Activated CD8-positive, alpha-beta T cell treated with anti-CD3 and anti-CD28 coated beads for 36 hours (primary cell): ENCODE results near the gene FOXN3. TPM values are rescaled to one million over a fixed set of nuclear protein-coding genes. Genes with fewer than 3 reads are reported as not detected.

Source experiments
- ATAC-seq: fragments of 200-7000 bp; cut with Tn5 transposase; one replicate; pipeline ENCODE4 v1.10.0; 2021; ENCODE audit warnings: mild to moderate bottlenecking, moderate library complexity
- CTCF ChIA-PET: fragments of 350-600 bp; sonication (Branson Sonifier 250); formaldehyde crosslinking; loops from one replicate; lab custom pipeline; 2021; ENCODE audit warnings: antibody characterized with exemption; lab: Charles Lee
- POLR2A ChIA-PET: fragments of 350-600 bp; sonication (Branson Sonifier 250); formaldehyde crosslinking; loops from one replicate; lab custom pipeline; 2021; ENCODE audit warnings: antibody characterized with exemption; lab: Charles Lee
- DNase-seq: peaks from one replicate; pipeline ENCODE4 v3.0.0-alpha.2; 2020
- H3K27ac Mint-ChIP-seq: one replicate; pipeline ENCODE4 v1.8.0; 2021; ENCODE audit warnings: mild to moderate bottlenecking, mixed read lengths
- H3K27me3 Mint-ChIP-seq: one replicate; pipeline ENCODE4 v1.8.0; 2021; ENCODE audit warnings: mixed read lengths
- H3K36me3 Mint-ChIP-seq: one replicate; pipeline ENCODE4 v1.8.0; 2021; ENCODE audit warnings: low read depth, mixed read lengths
- H3K4me1 Mint-ChIP-seq: one replicate; pipeline ENCODE4 v1.8.0; 2021; ENCODE audit warnings: low read depth, mixed read lengths
- H3K4me3 Mint-ChIP-seq: one replicate; pipeline ENCODE4 v1.8.0; 2021; ENCODE audit warnings: mild to moderate bottlenecking, moderate library complexity, mixed read lengths
- H3K9me3 Mint-ChIP-seq: one replicate; pipeline ENCODE4 v1.8.0; 2021; ENCODE audit warnings: mixed read lengths
- intact Hi-C: fragments of 100-400 bp; cut with micrococcal nuclease; formaldehyde crosslinking; loops from one replicate; pipeline ENCODE4 v1.10.0; 2022
- total RNA-seq, 2 experiments: library from RNA; stranded (reverse); gene quantifications; one replicate each; pipeline ENCODE4 v1.2.3, GENCODE V29; 2021
- TF ChIP-seq, protein P1 (sequence below): fragments of 200-600 bp; IDR thresholded peaks from one replicate; pipeline ENCODE4 v1.8.0; 2022; ENCODE audit warnings: antibody characterized with exemption, mild to moderate bottlenecking

The FOXN3 gene
- total RNA-seq, 2 experiments from 2014 or later = 83.4 to 85.0 TPM

GRCh38 chr14:89348722-89349121 is 68.3 kb downstream of the FOXN3 start:
- H3K36me3 Mint-ChIP-seq = peaks cover 63% of the 10 kb centered on the region
- CTCF ChIA-PET = interaction anchor here (0.9 kb wide), 2 partner anchors 10 to 13 kb away, joined by 3 read pairs; no protein-coding TSS in a partner anchor
- POLR2A ChIA-PET = no interaction called here

DNA sequence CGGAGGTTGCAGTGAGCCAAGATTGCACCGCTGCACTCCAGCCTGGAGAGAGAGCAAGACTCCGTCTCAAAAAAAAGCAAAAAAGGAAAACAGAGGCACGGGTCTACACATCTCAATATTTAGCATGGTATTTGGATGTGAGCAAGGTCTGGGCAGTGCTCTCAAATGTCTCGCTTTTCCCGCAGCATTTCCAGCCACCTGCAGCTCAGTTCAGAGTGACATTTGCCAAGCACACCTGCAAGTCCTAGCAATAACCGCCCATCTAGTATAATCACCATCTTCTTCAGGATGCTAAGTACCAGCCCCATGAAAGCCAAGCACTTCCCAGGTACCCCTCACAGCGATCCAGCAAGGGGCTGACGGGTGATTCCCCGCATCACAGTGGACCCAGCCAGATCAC is 69.1 kb downstream of the FOXN3 start:
- H3K4me1 Mint-ChIP-seq = peaks cover 56% of the 10 kb centered on the region
- H3K36me3 Mint-ChIP-seq = peaks cover 66% of the 10 kb centered on the region
- TF ChIP-seq, protein P1, sequence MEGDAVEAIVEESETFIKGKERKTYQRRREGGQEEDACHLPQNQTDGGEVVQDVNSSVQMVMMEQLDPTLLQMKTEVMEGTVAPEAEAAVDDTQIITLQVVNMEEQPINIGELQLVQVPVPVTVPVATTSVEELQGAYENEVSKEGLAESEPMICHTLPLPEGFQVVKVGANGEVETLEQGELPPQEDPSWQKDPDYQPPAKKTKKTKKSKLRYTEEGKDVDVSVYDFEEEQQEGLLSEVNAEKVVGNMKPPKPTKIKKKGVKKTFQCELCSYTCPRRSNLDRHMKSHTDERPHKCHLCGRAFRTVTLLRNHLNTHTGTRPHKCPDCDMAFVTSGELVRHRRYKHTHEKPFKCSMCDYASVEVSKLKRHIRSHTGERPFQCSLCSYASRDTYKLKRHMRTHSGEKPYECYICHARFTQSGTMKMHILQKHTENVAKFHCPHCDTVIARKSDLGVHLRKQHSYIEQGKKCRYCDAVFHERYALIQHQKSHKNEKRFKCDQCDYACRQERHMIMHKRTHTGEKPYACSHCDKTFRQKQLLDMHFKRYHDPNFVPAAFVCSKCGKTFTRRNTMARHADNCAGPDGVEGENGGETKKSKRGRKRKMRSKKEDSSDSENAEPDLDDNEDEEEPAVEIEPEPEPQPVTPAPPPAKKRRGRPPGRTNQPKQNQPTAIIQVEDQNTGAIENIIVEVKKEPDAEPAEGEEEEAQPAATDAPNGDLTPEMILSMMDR = no peak
- H3K4me3 Mint-ChIP-seq = no peak overlapping the region
- CTCF ChIA-PET = no interaction called here
- intact Hi-C loops = no loop called here
- H3K9me3 Mint-ChIP-seq = no peaks in the 10 kb centered on the region
- DNase-seq (no peak), ATAC-seq (no peak)
- no peak overlapping the region for H3K27ac Mint-ChIP-seq
- POLR2A ChIA-PET = no interaction called here
- no peaks in the 10 kb centered on the region for H3K27me3 Mint-ChIP-seq

More at GRCh38 chr14:89348722-89349121, 68.3 kb downstream of the FOXN3 start:
- TF ChIP-seq, protein P1 = no peak
- no peaks in the 10 kb centered on the region for H3K9me3 Mint-ChIP-seq
- no peak overlapping the region for H3K4me3 Mint-ChIP-seq
- peaks cover 61% of the 10 kb centered on the region for H3K4me1 Mint-ChIP-seq
- ATAC-seq (no peak), DNase-seq (no peak)
- intact Hi-C loops = no loop called here
- H3K27ac Mint-ChIP-seq = no peak overlapping the region
- H3K27me3 Mint-ChIP-seq = no peaks in the 10 kb centered on the region

GRCh38 chr14:89344920-89345254 is 72.1 kb downstream of the FOXN3 start:
- Mint-ChIP-seq H3K27ac (no peak overlapping the region), H3K27me3 (no peaks in the 10 kb centered on the region), H3K4me1 (peaks cover 49% of the 10 kb centered on the region), H3K36me3 (peaks cover 56% of the 10 kb centered on the region), H3K9me3 (no peaks in the 10 kb centered on the region), H3K4me3 (no peak overlapping the region)
- ChIA-PET CTCF (no interaction called here), POLR2A (no interaction called here)
- TF ChIP-seq, protein P1 = no peak
- intact Hi-C loops = no loop called here
- no peak for ATAC-seq
- no peak for DNase-seq

- Mint-ChIP-seq H3K36me3 (peaks cover 45% of the 10 kb centered on the region), H3K27ac (no peak overlapping the region), H3K9me3 (no peaks in the 10 kb centered on the region), H3K4me3 (no peak overlapping the region), H3K4me1 (peaks cover 50% of the 10 kb centered on the region), H3K27me3 (no peaks in the 10 kb centered on the region)
- POLR2A ChIA-PET = interaction anchor here (0.6 kb wide), 1 partner anchor 66 kb away, joined by 3 read pairs; no protein-coding TSS in a partner anchor
- ATAC-seq = no peak
- intact Hi-C loops = no loop called here
- no peak for DNase-seq
- CTCF ChIA-PET = no interaction called here
- TF ChIP-seq, protein P1 = no peak
Measured at GRCh38 chr14:89343356-89343755, 73.7 kb downstream of the FOXN3 start.

GRCh38 chr14:89342049-89342448 is 75.0 kb downstream of the FOXN3 start:
- POLR2A ChIA-PET = no interaction called here
- intact Hi-C loops = no loop called here
- no peaks in the 10 kb centered on the region for H3K27me3 Mint-ChIP-seq
- H3K9me3 Mint-ChIP-seq = no peaks in the 10 kb centered on the region
- no peak overlapping the region for H3K4me3 Mint-ChIP-seq
- peaks cover 34% of the 10 kb centered on the region for H3K36me3 Mint-ChIP-seq
- ATAC-seq (no peak), DNase-seq (no peak)
- TF ChIP-seq, protein P1 = no peak
- CTCF ChIA-PET = interaction anchor here (0.8 kb wide), 1 partner anchor 9 kb away, joined by 3 read pairs; no protein-coding TSS in a partner anchor
- H3K27ac Mint-ChIP-seq = no peak overlapping the region
- H3K4me1 Mint-ChIP-seq = peaks cover 46% of the 10 kb centered on the region
